ENCODE data around the gene DENND1A. TPM values are rescaled to one million over a fixed set of nuclear protein-coding genes. Genes with fewer than 3 reads are reported as not detected.

Gene DENND1A
- total RNA-seq, 1 donor from 2014 or later: 37.3 TPM

DNA sequence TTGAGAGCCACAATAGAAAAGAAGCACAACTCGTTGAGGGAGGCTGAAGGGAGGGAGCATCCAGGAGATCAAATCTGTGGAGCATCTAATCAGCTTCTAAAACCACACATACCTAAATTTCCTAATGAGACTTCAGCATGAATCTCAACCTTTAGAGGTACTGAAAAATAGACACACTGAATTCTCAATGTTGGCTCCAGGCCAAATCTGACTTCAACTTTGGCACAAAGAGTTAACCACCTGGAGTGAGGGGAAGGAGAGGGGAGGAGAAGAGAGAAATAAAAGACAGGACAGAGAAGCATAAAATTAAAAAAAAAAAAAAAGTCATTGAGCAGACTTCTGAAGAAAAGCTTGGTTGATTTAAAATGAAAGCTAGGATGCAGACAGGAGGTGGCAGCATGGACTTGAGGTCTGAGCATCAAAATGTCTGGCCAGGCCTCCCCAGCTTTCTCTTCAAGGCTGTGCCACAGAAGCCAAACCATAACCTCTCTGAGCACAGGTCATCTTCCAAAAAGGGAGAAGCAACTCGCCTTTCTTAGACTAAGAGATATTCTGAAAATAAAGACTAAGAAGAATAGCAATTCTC, 205.6 kb downstream of the DENND1A start:
- DNase-seq: no peak

GRCh38 chr9:123723135-123723875, 206.6 kb downstream of the DENND1A start:
- no peak for DNase-seq

- DNase-seq: no peak
Measured at GRCh38 chr9:123722378-123722777, 207.5 kb downstream of the DENND1A start.

- no peak for DNase-seq
Measured at GRCh38 chr9:123718188-123718587, 211.7 kb downstream of the DENND1A start.

- DNase-seq: no peak
Measured at GRCh38 chr9:123717581-123718175, 212.2 kb downstream of the DENND1A start.

DNA sequence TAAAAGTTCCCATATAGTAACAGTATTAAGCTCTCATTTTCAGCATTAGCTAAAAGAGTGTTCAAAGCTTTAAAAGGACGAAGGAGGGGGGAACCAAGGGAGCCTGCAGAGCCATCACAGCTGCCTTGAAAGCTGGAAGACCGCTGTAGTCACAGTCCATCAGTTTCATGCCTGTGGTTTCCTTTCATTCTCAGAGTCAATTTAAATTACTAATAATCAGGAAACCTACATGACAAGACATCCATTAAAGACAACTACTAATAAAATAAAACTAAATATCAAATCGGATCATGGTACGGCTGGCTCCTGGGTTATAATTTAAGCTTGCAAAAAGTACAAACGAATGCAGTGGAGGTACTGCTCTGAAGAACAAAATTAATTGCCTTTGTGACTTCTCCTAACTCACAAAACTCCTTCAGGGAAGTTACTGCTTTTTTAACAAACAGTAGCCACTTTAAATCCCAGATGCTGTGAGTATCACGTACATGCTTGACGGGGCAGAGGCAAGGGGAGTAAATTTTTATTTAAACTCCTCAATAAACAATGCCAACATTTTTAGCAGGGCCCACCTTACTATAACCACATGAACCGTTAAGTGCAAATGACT, 213.5 kb downstream of the DENND1A start:
- no peak for DNase-seq

DNA sequence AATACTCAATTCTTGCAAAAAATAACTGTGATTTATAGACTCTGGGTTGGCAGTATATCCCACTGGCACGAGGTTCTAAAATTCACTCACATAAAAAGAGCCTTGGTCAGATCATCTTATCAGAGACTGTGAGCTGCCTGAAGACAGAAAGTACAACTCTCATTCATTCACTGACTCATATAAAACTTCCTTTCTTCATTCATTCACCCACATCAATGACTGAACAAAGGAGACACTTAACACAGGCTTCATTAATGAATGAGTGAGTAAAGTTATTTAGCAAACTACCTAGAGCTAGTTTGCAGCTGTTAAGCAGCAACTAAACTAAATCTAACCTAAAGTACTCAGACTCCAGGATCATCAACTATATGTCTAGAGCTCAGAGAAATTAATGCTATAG, 214.7 kb downstream of the DENND1A start:
- DNase-seq: no peak

DNA sequence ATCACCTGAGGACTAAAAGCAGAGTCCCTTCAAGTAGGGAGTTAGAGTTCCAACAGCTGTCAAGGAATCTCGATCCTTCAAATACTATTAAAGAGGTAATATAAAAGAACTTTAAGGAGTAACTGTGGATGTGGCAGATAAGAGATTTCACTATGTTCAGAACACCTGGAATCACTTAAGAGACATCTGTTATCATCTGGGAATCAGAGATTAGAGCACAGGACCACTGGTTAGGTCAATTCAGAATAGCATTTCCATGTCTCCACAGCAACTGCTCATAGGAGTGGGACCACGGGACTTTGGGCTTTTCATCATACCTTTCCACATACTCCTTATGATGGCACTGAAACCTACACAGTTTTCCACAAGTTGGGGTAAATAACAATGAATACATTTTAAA, 216.6 kb downstream of the DENND1A start:
- DNase-seq: no peak

- DNase-seq: no peak
Measured at GRCh38 chr9:123712399-123712798, 217.5 kb downstream of the DENND1A start.

DNA sequence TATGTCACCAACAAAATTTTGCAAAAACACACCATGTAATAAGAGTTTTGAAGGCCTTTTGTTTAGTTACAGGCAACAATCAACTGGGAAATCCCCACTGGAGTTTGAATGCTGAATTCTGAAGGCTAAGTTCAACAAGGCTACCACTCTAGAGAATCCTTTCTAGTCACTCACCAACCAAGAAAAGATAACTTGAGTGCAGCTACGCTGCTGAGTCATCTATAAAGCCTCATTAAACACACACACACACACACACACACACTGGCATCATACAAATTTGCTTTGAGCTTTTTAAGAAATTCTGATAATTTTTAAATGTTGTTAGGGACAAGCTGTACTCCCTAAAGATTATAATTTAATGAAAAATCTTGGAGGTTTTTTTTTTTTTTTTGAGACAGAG, 219.6 kb downstream of the DENND1A start:
- no peak for DNase-seq

GRCh38 chr9:123702483-123702882, 227.4 kb downstream of the DENND1A start:
- DNase-seq: no peak

DNA sequence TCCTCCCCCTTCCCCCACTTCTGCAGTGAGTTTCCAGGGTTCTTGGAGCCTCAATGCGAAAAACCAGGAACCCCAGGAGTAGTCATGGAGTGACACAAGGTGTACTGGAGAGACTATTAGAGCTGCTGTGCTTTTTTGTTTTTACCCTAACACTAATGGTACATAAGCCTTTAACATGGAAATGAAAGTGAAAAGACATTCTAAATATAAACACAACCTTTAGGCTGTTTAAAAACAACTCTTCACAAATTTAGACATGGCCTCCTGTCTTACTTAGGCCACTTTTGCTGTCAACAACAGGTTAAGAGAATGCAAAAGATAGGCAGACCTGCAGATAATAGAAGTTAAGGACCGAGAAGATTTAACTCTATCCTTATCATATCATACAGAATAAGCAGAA, 232.2 kb downstream of the DENND1A start:
- no peak for DNase-seq

- no peak for DNase-seq
Measured at GRCh38 chr9:123696476-123696875, 233.4 kb downstream of the DENND1A start.

DNA sequence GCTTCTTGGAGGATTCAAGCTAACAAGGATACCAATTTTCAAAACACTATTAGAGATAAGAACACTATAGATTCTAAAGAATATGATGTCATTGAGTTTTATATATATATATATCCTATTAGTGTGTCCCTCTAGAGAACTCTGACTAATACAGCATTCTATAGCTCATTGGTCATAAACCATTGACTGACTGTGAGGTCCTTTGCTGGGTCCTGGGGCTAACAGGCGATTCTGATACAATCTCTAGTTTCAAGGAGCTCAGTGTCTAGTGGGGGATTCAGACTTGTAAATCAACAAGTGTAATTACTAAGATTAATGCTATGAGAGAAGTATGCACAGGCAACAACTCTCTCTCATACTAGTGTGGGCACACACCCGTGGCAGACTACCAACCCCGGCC, 234.5 kb downstream of the DENND1A start:
- no peak for DNase-seq

DNA sequence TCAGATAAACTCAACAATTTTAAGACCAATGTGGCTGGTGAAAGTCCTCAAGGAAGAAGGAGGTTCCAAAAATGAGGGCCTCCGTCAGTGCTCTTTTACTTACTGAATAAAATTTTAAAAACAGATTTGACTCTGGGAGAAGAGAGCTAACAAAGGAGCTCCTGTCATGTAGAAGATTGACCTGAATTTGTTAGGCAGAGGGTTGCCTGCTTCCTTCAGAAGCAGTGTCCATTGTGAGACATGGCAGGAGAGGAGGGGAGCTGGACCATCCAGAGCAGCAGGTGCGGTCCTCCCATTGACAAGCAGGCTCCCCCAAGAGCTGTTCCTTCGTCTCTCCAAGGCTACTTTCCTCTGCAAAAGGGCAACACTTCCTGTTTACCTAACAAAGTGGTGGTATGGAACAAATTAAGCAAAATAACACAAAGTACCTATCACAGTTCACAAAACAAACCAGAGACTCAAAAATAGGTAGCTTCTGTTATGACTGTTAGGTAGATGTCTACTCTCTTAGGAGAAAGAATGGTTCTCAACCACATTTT, 238.1 kb downstream of the DENND1A start:
- no peak for DNase-seq

- DNase-seq: no peak
Measured at GRCh38 chr9:123689701-123690428, 240.1 kb downstream of the DENND1A start.

DNA sequence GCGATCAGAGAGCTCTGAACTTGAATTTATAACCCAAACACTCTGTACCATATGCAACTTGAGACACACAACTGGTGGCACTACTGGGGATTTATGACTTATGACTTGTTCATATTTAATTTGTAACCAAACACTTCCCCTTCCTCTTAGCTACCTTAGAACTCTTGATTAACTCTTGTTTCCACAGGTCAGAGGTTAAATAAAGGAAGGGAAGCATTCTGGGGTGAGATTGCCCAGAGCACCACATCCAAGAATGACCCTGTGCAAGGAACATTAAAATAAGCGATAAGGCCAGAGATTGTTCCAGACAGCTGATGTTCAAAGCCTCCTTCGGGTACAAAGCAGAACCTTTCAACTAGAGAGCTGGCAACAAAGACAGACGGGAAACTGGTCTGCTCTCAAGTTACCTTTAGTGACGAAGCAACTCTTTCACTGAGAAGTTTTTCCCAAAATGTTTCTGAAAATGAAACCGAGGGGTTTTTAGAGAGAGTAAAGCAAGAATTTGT, 242.6 kb downstream of the DENND1A start:
- DNase-seq: no peak

DNA sequence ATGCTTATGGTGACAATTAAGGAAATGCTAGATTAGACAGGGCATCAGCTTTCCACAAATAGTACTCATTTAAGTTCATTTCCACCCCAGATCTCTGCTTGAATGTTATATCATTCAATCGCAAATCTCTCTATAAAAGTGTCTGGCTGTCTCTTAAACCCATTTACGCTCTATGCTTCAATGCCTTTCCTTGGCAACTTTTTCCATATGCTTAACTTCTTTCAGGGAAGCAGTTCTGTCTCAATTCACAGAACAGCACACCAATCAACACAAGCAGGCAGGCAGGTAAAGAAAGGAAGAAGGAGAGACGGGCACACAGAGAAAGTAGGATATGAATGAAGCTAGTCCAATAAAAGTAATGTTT, 243.1 kb downstream of the DENND1A start:
- DNase-seq: no peak

DNA sequence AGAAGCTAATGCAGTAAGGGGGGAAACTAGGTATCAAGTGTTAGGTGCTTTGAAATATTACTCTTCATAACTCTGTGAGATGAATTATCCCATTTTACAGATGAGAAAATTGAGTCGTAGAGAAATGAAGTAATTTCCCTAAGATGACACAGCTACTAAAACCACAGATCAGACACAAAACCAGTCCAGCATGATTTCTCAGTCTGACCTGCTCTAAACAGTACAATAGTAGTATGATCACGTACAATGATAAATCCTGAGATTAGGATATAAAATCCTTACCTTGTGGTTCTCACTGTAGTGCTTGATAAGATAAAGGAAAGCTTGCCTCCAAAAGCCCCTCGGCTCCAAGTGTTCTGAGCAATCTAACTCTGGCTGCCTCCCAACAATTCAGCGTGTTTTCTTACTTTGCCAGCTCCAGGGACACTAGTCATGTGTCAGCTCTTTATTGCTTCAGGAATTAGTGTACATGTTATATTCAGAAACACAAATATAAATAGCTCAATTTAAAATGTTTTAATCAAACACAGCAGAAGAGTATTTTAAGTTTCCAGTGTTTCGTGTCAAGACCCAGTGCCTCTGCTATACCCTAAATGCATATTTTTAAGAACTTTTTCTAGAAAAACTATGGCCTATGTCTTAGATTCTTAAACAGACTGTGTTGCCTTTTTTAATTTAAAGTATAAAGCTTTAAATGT, 243.6 kb downstream of the DENND1A start:
- no peak for DNase-seq

DNA sequence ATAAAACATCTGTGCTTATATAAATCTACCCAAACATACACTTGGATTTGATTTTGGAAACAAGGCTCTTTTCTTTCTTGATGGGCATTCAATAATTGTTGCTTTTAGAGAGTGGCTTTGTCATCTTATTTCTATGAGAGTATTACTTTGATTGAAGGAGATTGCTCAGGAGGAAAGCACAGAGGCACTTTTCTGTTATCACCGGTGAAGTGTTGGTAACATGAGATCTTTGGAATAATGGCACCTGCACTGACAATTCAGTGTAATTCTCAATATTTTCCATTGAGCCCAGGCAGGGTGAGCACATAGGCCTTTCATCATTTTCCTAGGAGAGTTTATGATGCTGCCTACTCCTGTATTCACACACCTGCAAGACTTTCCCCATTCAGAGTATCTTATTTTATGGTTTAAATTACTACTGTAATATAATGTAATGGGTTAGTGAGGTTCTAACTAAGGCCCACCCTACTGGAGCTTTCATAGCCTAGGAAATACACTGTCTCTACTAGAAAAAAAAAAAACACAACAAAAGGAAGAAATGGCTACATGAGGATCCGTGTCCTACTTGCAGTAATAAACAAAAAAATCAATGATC, 244.3 kb downstream of the DENND1A start:
- no peak for DNase-seq
